ENCODE data around the gene CRYBG1. TPM values are rescaled to one million over a fixed set of nuclear protein-coding genes. Genes with fewer than 3 reads are reported as not detected.

CRYBG1 gene
- total RNA-seq, 1 experiment from 2014 or later = 5.7 TPM

DNA sequence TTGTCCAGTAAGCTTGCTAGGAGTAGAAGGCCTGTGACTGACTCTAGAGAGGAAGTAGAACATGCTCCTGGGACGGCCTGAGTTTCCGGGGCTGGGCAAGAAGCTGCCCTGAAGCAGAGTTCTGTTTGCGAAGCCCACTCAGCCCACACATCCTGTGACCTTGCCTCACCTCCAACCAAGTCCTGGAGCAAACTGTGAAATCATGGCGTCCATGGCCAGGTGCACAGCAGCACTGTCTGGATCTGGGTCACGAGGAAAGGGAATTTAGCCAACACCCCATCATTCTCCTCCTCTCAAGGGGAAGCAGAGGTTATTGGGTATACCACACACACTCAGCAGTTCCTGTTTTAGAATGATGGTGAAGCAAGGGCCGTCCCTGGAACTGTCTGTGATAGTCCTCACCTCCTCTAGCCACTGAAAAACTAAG is 87.5 kb downstream of the CRYBG1 start:
- H4K20me1 ChIP-seq (ENCODE audit: control insufficient read depth, insufficient read depth, insufficient read length) = no peaks in the 10 kb centered on the region
- no peak overlapping the region for H2BK15ac ChIP-seq (ENCODE audit: low read depth, low read length)
- H3K79me2 ChIP-seq (ENCODE audit: insufficient read depth, low read length) = no peaks in the 10 kb centered on the region
- H4K5ac ChIP-seq (ENCODE audit: insufficient read length, low read depth, low read length) = no peak overlapping the region
- no peak overlapping the region for H2AFZ ChIP-seq (ENCODE audit: low read length)
- no peak overlapping the region for H2BK120ac ChIP-seq (ENCODE audit: low read depth, low read length, poor library complexity, severe bottlenecking)
- no CpG with 5 or more reads among the region's 6 CpGs for WGBS (ENCODE audit: extremely low coverage, insufficient read length, low lambda C conversion rate)
- no peak overlapping the region for H3K4me3 Mint-ChIP-seq
- no peak overlapping the region for H3K56ac ChIP-seq (ENCODE audit: insufficient read length, low read depth, low read length)
- H3T11ph ChIP-seq (ENCODE audit: low read length) = no peak overlapping the region
- 0 out of 7 replicates have a peak overlapping the region, but pooled peaks of 1 of the 3 experiments have one; percentile 17 for H3K27ac Mint-ChIP-seq
- no peak overlapping the region for H3K18ac ChIP-seq (ENCODE audit: insufficient read length, low read depth, low read length)
- H3K23me2 ChIP-seq (ENCODE audit: insufficient read length, low read depth, low read length, poor library complexity, severe bottlenecking) = no peaks in the 10 kb centered on the region
- H3K79me1 ChIP-seq (ENCODE audit: insufficient read depth, low read depth, low read length, poor library complexity, severe bottlenecking) = no peaks in the 10 kb centered on the region
- DNase-seq = no peak
- H3K4ac ChIP-seq (ENCODE audit: low read depth, low read length) = no peak overlapping the region
- no peaks in the 10 kb centered on the region for H3K9me3 ChIP-seq (ENCODE audit: control insufficient read depth, low read depth, low read length)
- no peaks in the 10 kb centered on the region for H3K27me3 ChIP-seq (ENCODE audit: insufficient read depth, low read length)
- no peak overlapping the region for H2BK5ac ChIP-seq (ENCODE audit: insufficient read length, low read length)
- no peak overlapping the region for H3K9ac ChIP-seq (ENCODE audit: extremely low read depth, insufficient read length, low read length)
- H3K4me1 ChIP-seq (ENCODE audit: insufficient read depth, low read length) = no peaks in the 10 kb centered on the region
- H2BK12ac ChIP-seq (ENCODE audit: insufficient read length, low read depth, low read length) = no peak overlapping the region
- no peaks in the 10 kb centered on the region for H3K36me3 Mint-ChIP-seq (ENCODE audit: insufficient read depth in 1 of 3, low read depth in 3 of 3)
- TF ChIP-seq, protein P1, sequence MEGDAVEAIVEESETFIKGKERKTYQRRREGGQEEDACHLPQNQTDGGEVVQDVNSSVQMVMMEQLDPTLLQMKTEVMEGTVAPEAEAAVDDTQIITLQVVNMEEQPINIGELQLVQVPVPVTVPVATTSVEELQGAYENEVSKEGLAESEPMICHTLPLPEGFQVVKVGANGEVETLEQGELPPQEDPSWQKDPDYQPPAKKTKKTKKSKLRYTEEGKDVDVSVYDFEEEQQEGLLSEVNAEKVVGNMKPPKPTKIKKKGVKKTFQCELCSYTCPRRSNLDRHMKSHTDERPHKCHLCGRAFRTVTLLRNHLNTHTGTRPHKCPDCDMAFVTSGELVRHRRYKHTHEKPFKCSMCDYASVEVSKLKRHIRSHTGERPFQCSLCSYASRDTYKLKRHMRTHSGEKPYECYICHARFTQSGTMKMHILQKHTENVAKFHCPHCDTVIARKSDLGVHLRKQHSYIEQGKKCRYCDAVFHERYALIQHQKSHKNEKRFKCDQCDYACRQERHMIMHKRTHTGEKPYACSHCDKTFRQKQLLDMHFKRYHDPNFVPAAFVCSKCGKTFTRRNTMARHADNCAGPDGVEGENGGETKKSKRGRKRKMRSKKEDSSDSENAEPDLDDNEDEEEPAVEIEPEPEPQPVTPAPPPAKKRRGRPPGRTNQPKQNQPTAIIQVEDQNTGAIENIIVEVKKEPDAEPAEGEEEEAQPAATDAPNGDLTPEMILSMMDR (conservative IDR thresholded peaks at IDR 0.05) = no peak
- no peaks in the 10 kb centered on the region for H3K9me3 Mint-ChIP-seq
- no peak overlapping the region for H3K4me2 ChIP-seq (ENCODE audit: insufficient read depth, insufficient read length, low read length)
- H3K23ac ChIP-seq (ENCODE audit: insufficient read length, low read depth, low read length) = no peak overlapping the region
- H3K27me3 Mint-ChIP-seq (ENCODE audit: low read depth) = no peaks in the 10 kb centered on the region
- H3K27ac ChIP-seq (ENCODE audit: insufficient read length, low read depth, low read length) = no peak overlapping the region
- no peak overlapping the region for H2AK5ac ChIP-seq (ENCODE audit: insufficient read length, low read length)
- peaks cover 14 to 16% of the 10 kb centered on the region in 2 experiments for H3K4me1 Mint-ChIP-seq
- no peak overlapping the region for H4K8ac ChIP-seq (replicated peaks; ENCODE audit: insufficient read length, low read depth, low read length)
- no peak overlapping the region for H2BK20ac ChIP-seq (ENCODE audit: low read depth, low read length, poor library complexity, severe bottlenecking)
- no peak overlapping the region for H4K91ac ChIP-seq (ENCODE audit: insufficient read length, low read depth, low read length)
- no peak overlapping the region for H3K14ac ChIP-seq (ENCODE audit: insufficient read depth, low read length)
